HEK293 (cell line): Measurements from ENCODE around the gene GNAI1.
"Not testable (repeated sequence)": the region's sequence is repeated elsewhere in the genome, so short reads cannot be mapped to it uniquely, and the experiment has no call there.

Source experiments
- CTCF ChIP-seq: fragments of 450-650 bp; formaldehyde crosslinking; IDR thresholded peaks from 2 replicates; pipeline ENCODE4 v1.5.1; 2016; ENCODE audit warnings: missing biosample characterization, missing genetic modification characterization
- REST ChIP-seq: fragments of 450-650 bp; formaldehyde crosslinking; IDR thresholded peaks from 2 replicates; pipeline ENCODE4 v1.5.1; 2016; ENCODE audit warnings: missing biosample characterization, missing genetic modification characterization
- YY1 ChIP-seq: fragments of 450-650 bp; formaldehyde crosslinking; IDR thresholded peaks from 2 replicates; pipeline ENCODE4 v1.5.1; 2018; ENCODE audit warnings: missing biosample characterization, missing genetic modification characterization
- ZBTB8A ChIP-seq: fragments of 450-650 bp; formaldehyde crosslinking; IDR thresholded peaks from 2 replicates; pipeline ENCODE4 v1.5.1; 2016; ENCODE audit warnings: missing biosample characterization, missing genetic modification characterization
- ZNF132 ChIP-seq: fragments of 450-650 bp; formaldehyde crosslinking; IDR thresholded peaks from 2 replicates; pipeline ENCODE4 v1.5.1; 2017; ENCODE audit warnings: missing biosample characterization, missing genetic modification characterization, borderline replicate concordance
- ZNF174 ChIP-seq: fragments of 450-650 bp; formaldehyde crosslinking; IDR thresholded peaks from 2 replicates; pipeline ENCODE4 v1.5.0; 2017; ENCODE audit warnings: missing biosample characterization, mild to moderate bottlenecking, missing genetic modification characterization
- ZNF558 ChIP-seq: fragments of 450-650 bp; formaldehyde crosslinking; IDR thresholded peaks from 2 replicates; pipeline ENCODE4 v1.5.1; 2016; ENCODE audit warnings: missing biosample characterization, missing genetic modification characterization
- ZNF704 ChIP-seq: fragments of 450-650 bp; formaldehyde crosslinking; IDR thresholded peaks from 2 replicates; pipeline ENCODE4 v1.5.1; 2016; ENCODE audit warnings: missing biosample characterization, missing genetic modification characterization

GRCh38 chr7:80157770-80158169 is 23.1 kb downstream of the GNAI1 start:
- not testable (repeated sequence) for TF ChIP-seq ZNF558 (tag by site-specific recombination); ZBTB8A (tag by site-specific recombination); CTCF; ZNF174; YY1 (tag by site-specific recombination); ZNF704 (tag by site-specific recombination); REST; ZNF132 (tag by site-specific recombination)
